GM20000 (cell line): ENCODE data around the gene LPIN2.

Experiments used
- DNase-seq: peaks from one replicate; pipeline ENCODE4 v3.0.0; 2012; ENCODE audit warnings: low spot score
- CTCF ChIP-seq: IDR thresholded peaks from 2 replicates; pipeline ENCODE4 v1.5.1; 2012; ENCODE audit warnings: mild to moderate bottlenecking, control low read depth; ENCODE audit errors: extremely low read depth, missing control alignments

LPIN2 gene

GRCh38 chr18:3013024-3013804, at the start of gene LPIN2:
LPIN2 (minus strand) TSS chr18:3013144; CDS start chr18:2960840, 52,304 bp downstream.
- no peak for TF ChIP-seq CTCF
- peak; percentile 98 for DNase-seq

- no peak for TF ChIP-seq CTCF
- DNase-seq, result no peak
Measured at GRCh38 chr18:3061581-3062312, 48.8 kb upstream of the LPIN2 start.

- TF ChIP-seq CTCF, result no peak
Measured at GRCh38 chr18:3060667-3061580, 48.0 kb upstream of the LPIN2 start.

GRCh38 chr18:3059272-3059671, 46.3 kb upstream of the LPIN2 start:
- DNase-seq, result no peak
- TF ChIP-seq CTCF, result no peak

More at GRCh38 chr18:3060667-3061580, 48.0 kb upstream of the LPIN2 start:
- peak; percentile 41 for DNase-seq

- DNase-seq, result no peak
- no peak for TF ChIP-seq CTCF
Measured at GRCh38 chr18:3058328-3059191, 45.6 kb upstream of the LPIN2 start.

GRCh38 chr18:3057526-3057925, 44.6 kb upstream of the LPIN2 start:
- TF ChIP-seq CTCF, result no peak
- no peak for DNase-seq
